Liver (tissue), 9 donors: ENCODE measurements around the gene TMEM94. TPM values are rescaled to one million over a fixed set of nuclear protein-coding genes. Genes with fewer than 3 reads are reported as not detected.

Experiments used
- DNase-seq: peaks from one replicate; pipeline ENCODE4 v3.0.0-alpha.2; 2017; ENCODE audit warnings: low spot score
- H3K27ac ChIP-seq, 2 donors: one replicate each; pipeline ENCODE4 v1.7.0; 2013; ENCODE audit warnings: inconsistent platforms in 2 of 2, low read length in 2 of 2, control low read depth in 1 of 2, low read depth in 1 of 2, mild to moderate bottlenecking in 1 of 2
- H3K27me3 ChIP-seq, 4 donors: one replicate each; pipeline versions ENCODE4 v1.6.1 to v1.7.0; 2013; ENCODE audit warnings: low read length in 3 of 4, inconsistent platforms in 1 of 4, mild to moderate bottlenecking in 1 of 4, moderate library complexity in 1 of 4; ENCODE audit not compliant: control insufficient read depth in 4 of 4, insufficient read depth in 4 of 4
- H3K36me3 ChIP-seq, 4 donors: one replicate each; pipeline versions ENCODE4 v1.6.1 to v1.7.0; 2013; ENCODE audit warnings: low read length in 3 of 4, mild to moderate bottlenecking in 3 of 4, low read depth in 1 of 4, moderate library complexity in 1 of 4; ENCODE audit not compliant: control insufficient read depth in 4 of 4, insufficient read depth in 3 of 4
- H3K4me1 ChIP-seq, 4 donors: one replicate each; pipeline versions ENCODE4 v1.6.1 to v1.7.0; 2013; ENCODE audit warnings: low read length in 3 of 4, mild to moderate bottlenecking in 3 of 4, moderate library complexity in 1 of 4; ENCODE audit not compliant: control insufficient read depth in 4 of 4, insufficient read depth in 4 of 4
- H3K4me3 ChIP-seq, 3 donors: one replicate each; pipeline versions ENCODE4 v1.6.1 to v1.7.0; 2013; ENCODE audit warnings: low read length in 3 of 3, control low read depth in 1 of 3, low read depth in 1 of 3, mild to moderate bottlenecking in 1 of 3
- H3K9ac ChIP-seq, 2 donors: one replicate each; pipeline ENCODE4 v1.7.0; 2013; ENCODE audit warnings: low read length in 2 of 2, mild to moderate bottlenecking in 2 of 2, moderate library complexity in 2 of 2, control low read depth in 1 of 2, low read depth in 1 of 2
- H3K9me3 ChIP-seq, 4 donors: one replicate each; pipeline versions ENCODE4 v1.6.1 to v1.7.0; 2013; ENCODE audit warnings: low read length in 3 of 4; ENCODE audit not compliant: control insufficient read depth in 4 of 4
- ATF3 ChIP-seq: IDR thresholded peaks from 2 replicates; pipeline ENCODE4 v1.6.1; 2016; ENCODE audit warnings: antibody characterized with exemption
- CTCF ChIP-seq: fragments of 150-350 bp; IDR thresholded peaks from 2 replicates; pipeline ENCODE4 v1.5.1; 2017; ENCODE audit warnings: improper control_type of control experiment, low read depth, low read length; ENCODE audit not compliant: missing input control
- EGR1 ChIP-seq, 2 donors: IDR thresholded peaks; 2 replicates each; pipeline ENCODE4 v1.6.1; 2016 to 2018; ENCODE audit warnings: antibody characterized with exemption in 2 of 2, low read depth in 2 of 2
- FOXA1 ChIP-seq: IDR thresholded peaks from 2 replicates; pipeline ENCODE4 v1.6.1; 2016; ENCODE audit warnings: antibody characterized with exemption
- FOXA2 ChIP-seq: IDR thresholded peaks from 2 replicates; pipeline ENCODE4 v1.6.1; 2016; ENCODE audit warnings: antibody characterized with exemption
- GABPA ChIP-seq, 2 donors: IDR thresholded peaks in 1 of 2; conservative IDR thresholded peaks in 1 of 2; 2 replicates each; pipeline ENCODE4 v1.6.1; 2016; ENCODE audit warnings: antibody characterized with exemption in 2 of 2, mild to moderate bottlenecking in 1 of 2, moderate library complexity in 1 of 2
- HNF4G ChIP-seq: IDR thresholded peaks from 2 replicates; pipeline ENCODE4 v1.6.1; 2016; ENCODE audit warnings: antibody characterized with exemption
- JUND ChIP-seq, 2 donors: IDR thresholded peaks; 2 replicates each; pipeline ENCODE4 v1.6.1; 2016; ENCODE audit warnings: antibody characterized with exemption in 2 of 2
- NR2F2 ChIP-seq: IDR thresholded peaks from 2 replicates; pipeline ENCODE4 v1.6.1; 2016; ENCODE audit warnings: antibody characterized with exemption
- RAD21 ChIP-seq, 2 donors: IDR thresholded peaks; 2 replicates each; pipeline ENCODE4 v1.6.1; 2016; ENCODE audit warnings: antibody characterized with exemption in 2 of 2, mild to moderate bottlenecking in 2 of 2
- REST ChIP-seq: IDR thresholded peaks from 2 replicates; pipeline ENCODE4 v1.6.1; 2016; ENCODE audit warnings: antibody characterized with exemption, mild to moderate bottlenecking
- RXRA ChIP-seq, 2 donors: IDR thresholded peaks; 2 replicates each; pipeline ENCODE4 v1.6.1; 2017 to 2018; ENCODE audit warnings: antibody characterized with exemption in 2 of 2, mild to moderate bottlenecking in 1 of 2
- SP1 ChIP-seq: IDR thresholded peaks from 2 replicates; pipeline ENCODE4 v1.6.1; 2018; ENCODE audit warnings: antibody characterized with exemption, mild to moderate bottlenecking
- TAF1 ChIP-seq: conservative IDR thresholded peaks from 2 replicates; pipeline ENCODE4 v1.6.1; 2016; ENCODE audit warnings: antibody characterized with exemption, mild to moderate bottlenecking
- ZBTB33 ChIP-seq: IDR thresholded peaks from 2 replicates; pipeline ENCODE4 v1.6.1; 2016; ENCODE audit warnings: antibody characterized with exemption
- WGBS: extraction: QIAGEN DNeasy Blood & Tissue Kit; methylation state at CpG from one replicate; pipeline ENCODE4 v1.1.7; 2013; 5-methylcytosine and 5-hydroxymethylcytosine counted together
- polyA plus RNA-seq, 2 donors: library from polyadenylated mRNA; stranded (reverse) in 1 of 2; unstranded in 1 of 2; fragments of 200-250 nt in 1 of 2; fragments of >200 nt in 1 of 2; fragmentation: Nextera tagmentation in 1 of 2; extraction: Ambion mirVana in 1 of 2; gene quantifications; one replicate each; pipeline versions ENCODE4 v1.2.1 to v1.2.3, GENCODE V29; 2013 to 2015
- total RNA-seq, 2 donors: library from RNA; depleted of rRNA; stranded (reverse); fragments of >200 nt; gene quantifications; one replicate each; pipeline ENCODE4 v1.2.3, GENCODE V29; 2014
- donor health status: healthy.
- donor health status: healthy.
- donor health status: healthy.
- donor health status: healthy.
- donor health status: healthy.

Gene TMEM94
- total and polyA plus RNA-seq, 4 donors, result 15.6 to 31.0 (median 20.1) TPM

- Histone ChIP-seq H3K27ac (no peak overlapping the region), H3K27me3 (no peaks in the 10 kb centered on the region), H3K9ac (no peak overlapping the region), H3K9me3 (no peaks in the 10 kb centered on the region), H3K4me1 (peaks cover 0 to 9% (median 4%) of the 10 kb centered on the region in 4 donors), H3K4me3 (no peak overlapping the region), H3K36me3 (peaks cover 7 to 67% (median 20%) of the 10 kb centered on the region in 4 donors)
- 96% methylated on average over 23 of the region's 23 CpGs for WGBS
- DNase-seq, result no peak
- TF ChIP-seq SP1 (no peak), ZBTB33 (no peak), GABPA (IDR thresholded peaks at IDR 0.05 in 1 of 2, conservative IDR thresholded peaks at IDR 0.05 in 1 of 2) (no peak), EGR1 (IDR thresholded peaks at IDR 0.05; ENCODE audit: low read depth in 2 of 2) (no peak), REST (no peak), RXRA (IDR thresholded peaks at IDR 0.05) (no peak), TAF1 (no peak), FOXA1 (no peak), RAD21 (IDR thresholded peaks at IDR 0.05) (no peak), JUND (IDR thresholded peaks at IDR 0.05) (no peak), HNF4G (no peak), NR2F2 (no peak), FOXA2 (no peak), ATF3 (no peak), CTCF (no peak)
Measured at GRCh38 chr17:75493476-75494129, 37.2 kb downstream of the TMEM94 start.

- H3K36me3 ChIP-seq, result peaks cover 7 to 67% (median 21%) of the 10 kb centered on the region in 4 donors
- no peak overlapping the region for H3K4me3 ChIP-seq
- H3K4me1 ChIP-seq, result peaks cover 0 to 14% (median 5%) of the 10 kb centered on the region in 4 donors
- TF ChIP-seq JUND (IDR thresholded peaks at IDR 0.05), result no peak
- no peak for TF ChIP-seq GABPA (IDR thresholded peaks at IDR 0.05 in 1 of 2, conservative IDR thresholded peaks at IDR 0.05 in 1 of 2)
- TF ChIP-seq ZBTB33, result no peak
- DNase-seq, result no peak
- no peaks in the 10 kb centered on the region for H3K9me3 ChIP-seq
- 94% methylated on average over 14 of the region's 14 CpGs for WGBS
- H3K27ac ChIP-seq, result no peak overlapping the region
- H3K9ac ChIP-seq, result no peak overlapping the region
- no peaks in the 10 kb centered on the region for H3K27me3 ChIP-seq
Measured at GRCh38 chr17:75494326-75494877, 38.0 kb downstream of the TMEM94 start.
